HK-2 (cell line): Measurements from ENCODE around the gene NCF2.

Experiments
- DNase-seq: peaks from one replicate; pipeline ENCODE4 v3.0.0-alpha.2; 2018; ENCODE audit not compliant: unreplicated experiment

The NCF2 gene

DNA sequence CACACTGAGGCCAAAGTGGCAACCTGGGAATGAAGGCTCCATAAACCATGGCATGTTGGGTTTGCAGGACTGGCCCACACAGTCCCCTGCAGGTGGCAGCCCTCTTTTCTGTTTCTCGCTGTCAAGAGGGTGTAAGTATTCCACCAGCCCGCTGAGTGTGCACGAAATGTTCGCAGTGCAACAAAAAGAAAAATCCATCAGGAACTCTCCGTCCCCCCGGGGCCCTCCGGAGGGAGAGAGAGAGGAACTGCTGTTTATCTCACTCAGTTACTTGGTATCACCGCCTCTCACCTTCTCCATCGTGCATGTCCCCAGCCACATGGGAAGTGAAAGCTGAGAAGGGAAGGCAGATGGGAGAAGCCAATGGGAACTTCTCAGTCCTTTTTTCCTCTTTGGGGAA, 38.3 kb downstream of the NCF2 start:
- no peak for DNase-seq

DNA sequence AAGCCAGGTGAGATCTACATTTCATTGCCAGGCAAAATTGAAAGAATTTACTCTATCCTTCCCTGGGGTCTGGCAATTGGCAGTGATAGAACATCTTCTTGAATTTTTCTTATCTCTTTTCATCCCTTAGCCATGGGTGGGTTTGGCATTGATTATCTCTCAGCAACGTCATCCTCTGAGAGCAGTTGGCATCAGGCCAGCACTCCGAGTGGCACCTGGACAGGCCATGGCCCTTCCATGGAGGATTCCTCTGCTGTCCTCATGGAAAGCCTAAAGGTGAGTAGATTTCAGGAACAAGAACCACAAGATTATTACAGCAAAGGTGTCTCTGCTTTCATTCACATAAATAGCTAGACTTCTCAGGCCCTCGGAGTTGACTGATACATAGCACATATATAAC, 39.3 kb downstream of the NCF2 start:
- DNase-seq = no peak

- DNase-seq = peak; percentile 31
Measured at GRCh38 chr1:183548116-183548515, 42.1 kb downstream of the NCF2 start.

- no peak for DNase-seq
Measured at GRCh38 chr1:183546427-183546826, 43.8 kb downstream of the NCF2 start.

DNA sequence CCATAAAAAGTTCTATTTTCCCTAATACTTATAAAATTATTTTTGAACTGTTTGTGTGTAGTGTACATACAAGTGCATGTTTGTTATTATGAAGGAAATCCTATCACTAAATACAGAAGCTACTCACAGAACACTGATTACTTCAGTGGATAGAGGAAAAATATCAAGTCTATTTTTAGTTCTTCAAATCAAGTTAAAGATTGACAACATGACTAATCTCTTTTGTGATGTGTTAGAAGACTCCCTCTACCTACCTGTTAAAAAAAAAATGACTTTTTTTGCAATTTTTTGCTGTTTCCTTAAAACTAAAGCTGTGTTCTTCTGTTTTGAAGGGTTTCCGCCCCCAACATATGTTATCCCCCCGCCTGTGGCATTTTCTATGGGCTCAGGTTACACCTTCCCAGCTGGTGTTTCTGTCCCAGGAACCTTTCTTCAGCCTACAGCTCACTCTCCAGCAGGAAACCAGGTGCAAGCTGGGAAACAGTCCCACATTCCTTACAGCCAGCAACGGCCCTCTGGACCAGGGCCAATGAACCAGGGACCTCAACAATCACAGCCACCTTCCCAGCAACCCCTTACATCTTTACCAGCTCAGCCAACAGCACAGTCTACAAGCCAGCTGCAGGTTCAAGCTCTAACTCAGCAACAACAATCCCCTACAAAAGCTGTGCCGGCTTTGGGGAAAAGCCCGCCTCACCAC, 45.5 kb downstream of the NCF2 start:
- peak; percentile 59 for DNase-seq

DNA sequence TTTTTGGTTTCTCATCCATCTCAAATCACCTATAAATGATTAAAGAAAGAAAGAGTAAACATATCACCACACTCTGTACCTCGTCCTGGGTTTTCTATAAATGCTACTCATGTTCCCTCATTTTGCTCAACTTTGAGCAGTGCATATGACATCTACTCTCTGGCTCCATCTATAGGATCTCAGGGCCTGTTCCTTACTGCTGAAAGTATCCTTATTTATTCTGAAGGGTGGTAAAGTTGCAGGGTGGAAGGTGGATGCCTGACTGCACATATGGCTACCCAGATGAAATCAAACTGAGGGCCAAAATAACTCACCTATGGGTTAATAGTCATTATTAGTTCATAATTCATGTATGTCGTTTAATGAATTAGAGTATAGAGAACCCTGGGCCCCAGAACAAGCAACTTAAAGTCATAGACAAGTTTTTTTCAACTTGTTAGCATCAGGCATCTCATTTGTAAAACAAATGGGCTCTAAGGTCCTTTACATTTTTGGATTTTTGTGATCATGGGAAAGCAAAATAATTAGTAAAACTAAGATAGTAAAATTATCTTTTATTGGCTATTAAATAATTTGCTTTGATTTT, 46.5 kb downstream of the NCF2 start:
- no peak for DNase-seq

DNA sequence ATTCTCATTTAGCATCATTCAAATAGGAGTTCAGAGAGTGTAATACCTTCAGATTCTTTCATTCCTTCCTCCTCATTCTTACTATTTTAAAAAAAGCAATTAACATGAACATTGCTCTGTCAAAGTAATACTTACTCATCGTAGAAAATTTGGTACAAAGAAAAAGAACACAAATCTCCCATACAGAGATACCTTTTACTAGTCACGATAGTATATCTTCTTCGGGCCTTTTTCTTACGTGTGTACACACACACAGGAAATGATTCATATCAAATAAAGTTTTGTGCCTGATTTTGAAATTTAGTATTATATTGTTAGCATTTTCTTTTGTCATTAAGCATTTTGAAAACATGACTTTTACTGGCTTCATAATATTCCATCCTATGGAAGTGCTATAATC, 52.9 kb downstream of the NCF2 start:
- DNase-seq = no peak

DNA sequence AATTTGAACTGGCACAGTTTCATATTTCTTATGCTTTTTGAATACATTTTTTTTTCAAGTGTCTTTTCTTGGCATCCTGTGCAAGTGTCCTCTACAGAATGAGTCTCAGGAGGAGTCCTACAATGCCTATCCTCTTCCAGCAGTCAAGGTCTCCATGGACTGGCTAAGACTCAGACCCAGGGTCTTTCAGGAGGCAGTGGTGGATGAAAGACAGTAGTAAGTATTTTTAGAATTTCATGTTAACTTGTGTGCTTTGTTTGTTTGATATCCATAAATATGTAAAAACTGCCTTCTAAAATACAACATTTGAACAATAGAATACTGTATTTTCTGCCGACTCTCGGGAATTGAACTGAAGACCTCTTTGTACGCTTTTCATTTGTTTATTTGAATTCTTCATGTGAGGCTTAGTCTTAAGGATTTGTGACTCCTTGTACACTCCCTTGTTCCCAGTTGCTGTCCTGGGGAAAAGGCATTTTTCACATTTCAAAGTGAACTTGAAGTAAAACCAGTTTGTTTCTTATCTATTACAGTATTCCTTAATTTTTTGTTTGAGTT, 56.6 kb downstream of the NCF2 start:
- DNase-seq = no peak

DNA sequence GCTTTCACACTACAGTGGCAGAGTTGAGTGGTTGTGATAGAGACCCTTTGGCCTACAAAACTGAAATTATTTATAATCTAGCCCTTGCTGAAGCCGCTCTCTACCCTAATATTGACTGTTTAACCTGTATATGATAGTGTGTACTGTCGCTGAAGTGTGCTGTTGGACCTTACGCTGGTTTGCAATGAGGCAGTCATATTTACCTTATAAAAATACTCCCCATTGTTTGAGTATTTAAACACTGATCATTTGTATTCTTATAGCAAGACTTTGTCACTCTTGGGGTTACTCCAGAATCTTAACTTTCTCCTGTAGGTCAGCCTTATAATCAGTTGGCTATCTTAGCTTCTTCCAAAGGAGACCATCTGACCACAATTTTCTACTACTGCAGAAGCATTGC, 61.7 kb downstream of the NCF2 start:
- DNase-seq = no peak

GRCh38 chr1:183522104-183522503, 68.2 kb downstream of the NCF2 start:
- no peak for DNase-seq

DNA sequence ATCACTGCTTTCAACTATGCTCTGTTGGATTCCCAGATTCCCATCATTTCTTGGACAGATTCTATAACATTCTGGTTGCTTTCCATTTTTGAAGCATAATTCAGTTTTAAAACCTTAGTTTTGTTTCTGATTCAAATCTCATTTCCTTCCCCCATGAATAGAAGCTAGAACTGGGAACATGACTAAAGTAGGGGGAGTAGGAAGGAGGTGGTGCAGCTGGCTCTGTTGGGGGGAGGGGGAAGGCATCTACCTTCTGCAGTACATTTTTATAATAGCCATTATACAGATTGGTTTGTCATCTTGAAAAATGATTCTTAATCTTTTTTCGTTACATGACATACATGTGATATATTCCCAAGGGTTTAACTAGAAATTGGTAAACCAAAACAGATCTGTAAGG, 69.9 kb downstream of the NCF2 start:
- DNase-seq = no peak

DNA sequence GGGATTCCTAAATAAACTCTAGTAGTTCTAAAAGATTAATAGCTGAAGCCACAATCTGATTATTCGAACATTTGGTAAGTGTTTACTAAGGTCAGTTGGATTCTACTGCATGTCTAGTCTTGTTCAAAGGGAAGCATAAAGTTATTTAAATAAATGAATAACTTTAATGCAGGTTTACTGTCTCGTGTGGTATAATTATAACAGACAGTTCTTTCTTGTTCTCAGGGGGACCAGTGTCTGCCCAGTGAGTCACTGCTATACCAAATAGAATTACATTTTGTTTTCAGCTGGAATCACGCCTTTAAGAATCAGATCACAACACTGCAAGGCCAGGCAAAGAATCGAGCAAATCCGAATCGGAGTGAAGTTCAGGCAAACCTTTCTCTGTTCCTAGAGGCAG, 72.9 kb downstream of the NCF2 start:
- DNase-seq = no peak

GRCh38 chr1:183516725-183517124, 73.5 kb downstream of the NCF2 start:
- DNase-seq = no peak

- DNase-seq = no peak
Measured at GRCh38 chr1:183515002-183515689, 75.1 kb downstream of the NCF2 start.

DNA sequence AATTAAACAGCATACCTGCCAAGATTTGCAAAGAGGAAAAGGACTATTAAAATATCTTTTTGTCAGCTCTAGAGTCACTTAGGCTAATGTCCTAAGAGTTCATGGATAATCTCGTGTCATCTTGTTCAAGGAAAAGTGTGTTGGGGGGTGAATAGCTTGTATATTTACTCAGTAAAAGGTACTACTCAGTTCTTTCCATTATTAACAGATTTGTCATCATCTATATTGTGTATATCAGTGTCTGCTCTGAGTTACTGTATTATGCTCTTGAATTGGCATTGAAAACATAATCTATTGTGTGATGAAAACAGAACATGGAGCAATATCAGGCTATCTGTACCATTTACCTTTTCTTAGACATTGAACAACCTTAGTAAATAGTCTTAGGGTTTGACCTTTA, 76.0 kb downstream of the NCF2 start:
- DNase-seq = no peak

GRCh38 chr1:183512450-183512849, 77.8 kb downstream of the NCF2 start:
- no peak for DNase-seq

DNA sequence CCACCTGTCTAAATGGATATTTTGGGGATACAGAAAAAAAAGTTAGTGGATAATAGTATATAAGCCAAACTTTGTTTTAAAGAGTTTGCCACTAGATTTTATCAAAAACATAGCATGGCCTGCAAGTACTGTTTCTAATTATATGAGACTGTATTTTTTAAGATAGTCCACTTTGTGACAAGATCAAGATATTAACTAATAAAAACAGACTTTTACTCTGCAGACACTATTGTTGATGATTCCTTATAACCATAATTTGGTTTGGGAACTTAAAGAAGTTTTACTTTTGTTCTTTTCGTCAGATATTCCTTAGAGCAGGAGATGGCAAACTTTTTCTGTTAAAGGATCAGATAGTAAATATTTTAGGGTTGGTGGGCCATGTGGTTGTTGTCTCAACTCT, 81.6 kb downstream of the NCF2 start:
- no peak for DNase-seq

GRCh38 chr1:183506561-183506960, 83.7 kb downstream of the NCF2 start:
- DNase-seq = no peak
